Endothelial cell of umbilical vein (primary cell): Measurements from ENCODE around the gene OR10G2. TPM values are rescaled to one million over a fixed set of nuclear protein-coding genes. Genes with fewer than 3 reads are reported as not detected.

Experiments
- BruUV-seq: library from RNA; stranded (reverse); fragments of 400-500 nt; replicated peaks from 2 replicates; lab custom pipeline; 2021; lab: Mats Ljungman, UMichigan
- CTCF ChIA-PET: fragments of 300-600, 350-600 bp; sonication (Branson Sonifier 250); formaldehyde crosslinking; loops from one replicate; lab custom pipeline; 2021; ENCODE audit warnings: antibody characterized with exemption, inconsistent platforms; lab: Charles Lee
- POLR2A ChIA-PET: fragments of 300-600, 350-600 bp; sonication (Branson Sonifier 250); formaldehyde crosslinking; loops from one replicate; lab custom pipeline; 2021; ENCODE audit warnings: antibody characterized with exemption, inconsistent platforms; lab: Charles Lee
- DNase-seq: peaks from one replicate; pipeline ENCODE4 v3.0.0-alpha.2; 2011; ENCODE audit warnings: low read depth, low spot score
- FAIRE-seq: peaks from 2 replicates; lab custom pipeline; 2011; peaks lifted over from hg19 to GRCh38; lab: Jason Lieb, UNC
- H2AFZ ChIP-seq: 2 replicates; pipeline ENCODE4 v1.6.0; 2012; ENCODE audit warnings: low read depth, low read length, control low read depth, inconsistent platforms
- H3K27ac ChIP-seq: 2 replicates; pipeline ENCODE4 v1.5.1; 2011; ENCODE audit warnings: low read depth, mild to moderate bottlenecking, control low read depth, low read length, moderate library complexity; ENCODE audit not compliant: insufficient read depth
- H3K27me3 ChIP-seq, 2 experiments: 2 replicates each; pipeline versions ENCODE4 v1.6.0 to v1.6.1; 2011; ENCODE audit warnings: low read length in 2 of 2, mixed read lengths in 1 of 2; ENCODE audit not compliant: control insufficient read depth in 2 of 2, insufficient read depth in 2 of 2
- H3K36me3 ChIP-seq, 2 experiments: 2 replicates in 1 of 2; 3 replicates in 1 of 2; pipeline ENCODE4 v1.5.1; 2011; ENCODE audit warnings: low read length in 2 of 2, mild to moderate bottlenecking in 1 of 2, moderate library complexity in 1 of 2; ENCODE audit not compliant: control insufficient read depth in 2 of 2, insufficient read depth in 2 of 2; ENCODE audit errors: extremely low read depth in 1 of 2
- H3K4me1 ChIP-seq: 3 replicates; pipeline ENCODE4 v1.5.1; 2011; ENCODE audit warnings: mild to moderate bottlenecking, low read length; ENCODE audit not compliant: control insufficient read depth, insufficient read depth; ENCODE audit errors: extremely low read depth
- H3K4me2 ChIP-seq: 2 replicates; pipeline ENCODE4 v1.6.1; 2011; ENCODE audit warnings: low read length, control low read depth, mixed read lengths; ENCODE audit not compliant: insufficient read depth
- H3K4me3 ChIP-seq, 3 experiments: fragments of 200-600 bp in 1 of 3; sonication (generic), shearing (Covaris generic) in 1 of 3; replicated peaks in 1 of 3; 2 replicates each; pipeline ENCODE4 v1.5.1; 2011 to 2016; ENCODE audit warnings: control low read depth in 3 of 3, low read length in 3 of 3, mild to moderate bottlenecking in 2 of 3, inconsistent platforms in 1 of 3, low read depth in 1 of 3, moderate library complexity in 1 of 3; ENCODE audit not compliant: insufficient read depth in 1 of 3
- H3K79me2 ChIP-seq: 2 replicates; pipeline ENCODE4 v1.6.0; 2012; ENCODE audit warnings: low read length, inconsistent platforms; ENCODE audit not compliant: control insufficient read depth, insufficient read depth
- H3K9ac ChIP-seq: replicated peaks from 2 replicates; pipeline ENCODE3; 2011; ENCODE audit warnings: low read length, control low read depth; ENCODE audit not compliant: insufficient read depth; ENCODE audit errors: extremely low read depth
- H3K9me1 ChIP-seq: replicated peaks from 3 replicates; pipeline ENCODE4 v1.6.0; 2011; ENCODE audit warnings: mild to moderate bottlenecking, low read length; ENCODE audit not compliant: control insufficient read depth, insufficient read depth; ENCODE audit errors: extremely low read depth
- H3K9me3 ChIP-seq: replicated peaks from 2 replicates; pipeline ENCODE4 v1.5.1; 2012; ENCODE audit warnings: low read length, inconsistent platforms; ENCODE audit not compliant: control insufficient read depth, insufficient read depth
- H4K20me1 ChIP-seq: replicated peaks from 2 replicates; pipeline ENCODE3; 2011; ENCODE audit warnings: mild to moderate bottlenecking, low read length; ENCODE audit not compliant: control insufficient read depth, insufficient read depth; ENCODE audit errors: extremely low read depth
- EZH2 ChIP-seq: IDR thresholded peaks from 2 replicates; pipeline ENCODE4 v1.6.1; 2012; ENCODE audit warnings: borderline replicate concordance, low read depth, mild to moderate bottlenecking, moderate library complexity, low read length, inconsistent platforms; ENCODE audit not compliant: severe bottlenecking
- FOS ChIP-seq: IDR thresholded peaks from 2 replicates; pipeline ENCODE4 v1.6.1; 2011; ENCODE audit warnings: mild to moderate bottlenecking, low read length, moderate library complexity, borderline replicate concordance; ENCODE audit not compliant: insufficient read depth
- GATA2 ChIP-seq: IDR thresholded peaks from 2 replicates; pipeline ENCODE4 v1.7.0; 2011; ENCODE audit warnings: low read depth, mild to moderate bottlenecking, moderate library complexity, mixed read lengths, low read length; ENCODE audit not compliant: insufficient read length, insufficient read depth
- JUN ChIP-seq: IDR thresholded peaks from 2 replicates; pipeline ENCODE4 v1.6.1; 2011; ENCODE audit warnings: borderline replicate concordance, low read depth; ENCODE audit not compliant: insufficient read length, insufficient read depth
- MYC ChIP-seq: IDR thresholded peaks from one replicate; pipeline ENCODE4 v1.6.1; 2011; ENCODE audit warnings: mild to moderate bottlenecking, low read depth, low read length
- POLR2A ChIP-seq: IDR thresholded peaks from 2 replicates; pipeline ENCODE4 v1.6.1; 2012; ENCODE audit warnings: low read depth, mild to moderate bottlenecking, control low read depth, low read length
- POLR2AphosphoS5 ChIP-seq: IDR thresholded peaks from 2 replicates; pipeline ENCODE4 v1.6.1; 2012; ENCODE audit warnings: low read depth, mild to moderate bottlenecking, control low read depth, low read length, moderate library complexity; ENCODE audit not compliant: insufficient read depth
- dilution Hi-C: fragments of 300-500 bp; cut with MboI; formaldehyde crosslinking; loops from one replicate; pipeline ENCODE4 v1.15.0; 2019; ENCODE audit warnings: low sequenced_read_pairs; ENCODE audit not compliant: extremely low pct_ligation_motif_present
- intact Hi-C: fragments of 100-400 bp; cut with micrococcal nuclease; formaldehyde crosslinking; loops from one replicate; pipeline ENCODE4 v1.10.0; 2022
- polyA plus RNA-seq, 4 experiments: library from polyadenylated mRNA; depleted of rRNA in 3 of 4; stranded (reverse) in 3 of 4; unstranded in 1 of 4; fragments of >200 nt; gene quantifications; 2 replicates each; pipeline versions ENCODE4 v1.2.1 to v1.2.3, GENCODE V29; 2011 to 2012; ENCODE audit warnings: missing spikeins in 1 of 4
- total RNA-seq: library from RNA; stranded (reverse); gene quantifications from 2 replicates; pipeline ENCODE4 v1.2.3, GENCODE V29; 2021
- TF ChIP-seq, protein P1 (sequence below), 2 donors: IDR thresholded peaks; 1 replicate in 1 of 2; 2 replicates in 1 of 2; pipeline ENCODE4 v1.5.1; 2011; ENCODE audit warnings: low read length in 2 of 2, mild to moderate bottlenecking in 2 of 2, moderate library complexity in 2 of 2, control low read depth in 1 of 2, inconsistent platforms in 1 of 2, low read depth in 1 of 2; ENCODE audit not compliant: insufficient read depth in 1 of 2; ENCODE audit errors: extremely low read depth in 1 of 2
- TF ChIP-seq, protein P2 (sequence below): IDR thresholded peaks from 2 replicates; pipeline ENCODE4 v1.6.1; 2011; ENCODE audit not compliant: insufficient read depth, insufficient read length

OR10G2 gene
- total and polyA plus RNA-seq, 2 donors (not counting 3 experiments of a cell fraction or from before 2014, with no cell fraction given), result not detected

DNA sequence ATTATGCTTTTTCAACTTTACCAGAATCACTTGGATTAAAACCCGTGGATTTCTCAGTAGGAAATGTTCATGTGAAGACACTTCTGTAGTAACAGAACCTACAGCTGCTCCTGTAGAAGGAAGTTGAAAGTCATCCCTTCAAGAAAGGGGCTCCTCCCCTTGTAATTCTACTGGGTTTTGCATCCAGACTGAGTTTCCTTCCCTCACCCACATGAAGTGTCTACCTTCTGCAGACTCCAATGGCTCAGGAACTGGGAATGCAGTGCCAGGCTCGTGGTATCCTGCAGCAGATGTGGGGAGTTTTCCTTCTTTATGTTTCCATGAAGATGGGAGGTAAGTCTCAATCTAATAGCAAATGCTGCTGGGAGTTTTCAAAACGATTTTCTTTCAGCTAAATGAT lies 7.9 kb upstream of the OR10G2 start:
- dilution Hi-C loops, result no loop called here

More for the DNA sequence above, 7.9 kb upstream of the OR10G2 start:
- Histone ChIP-seq H3K4me2 (no peak overlapping the region), H3K9me3 (no peaks in the 10 kb centered on the region), H3K4me3 (no peak overlapping the region), H4K20me1 (no peaks in the 10 kb centered on the region), H3K36me3 (no peaks in the 10 kb centered on the region), H3K4me1 (no peaks in the 10 kb centered on the region), H2AFZ (no peak overlapping the region), H3K27me3 (no peaks in the 10 kb centered on the region), H3K27ac (no peak overlapping the region), H3K9me1 (no peaks in the 10 kb centered on the region), H3K79me2 (no peaks in the 10 kb centered on the region), H3K9ac (no peak overlapping the region)
- no TSS peak for BruUV-seq
- intact Hi-C loops, result loop anchor here (10.0 kb wide), 1 partner anchor 72 kb away; no protein-coding TSS in a partner anchor
- no peak for TF ChIP-seq MYC
- no peak for TF ChIP-seq JUN
- TF ChIP-seq, protein P1, sequence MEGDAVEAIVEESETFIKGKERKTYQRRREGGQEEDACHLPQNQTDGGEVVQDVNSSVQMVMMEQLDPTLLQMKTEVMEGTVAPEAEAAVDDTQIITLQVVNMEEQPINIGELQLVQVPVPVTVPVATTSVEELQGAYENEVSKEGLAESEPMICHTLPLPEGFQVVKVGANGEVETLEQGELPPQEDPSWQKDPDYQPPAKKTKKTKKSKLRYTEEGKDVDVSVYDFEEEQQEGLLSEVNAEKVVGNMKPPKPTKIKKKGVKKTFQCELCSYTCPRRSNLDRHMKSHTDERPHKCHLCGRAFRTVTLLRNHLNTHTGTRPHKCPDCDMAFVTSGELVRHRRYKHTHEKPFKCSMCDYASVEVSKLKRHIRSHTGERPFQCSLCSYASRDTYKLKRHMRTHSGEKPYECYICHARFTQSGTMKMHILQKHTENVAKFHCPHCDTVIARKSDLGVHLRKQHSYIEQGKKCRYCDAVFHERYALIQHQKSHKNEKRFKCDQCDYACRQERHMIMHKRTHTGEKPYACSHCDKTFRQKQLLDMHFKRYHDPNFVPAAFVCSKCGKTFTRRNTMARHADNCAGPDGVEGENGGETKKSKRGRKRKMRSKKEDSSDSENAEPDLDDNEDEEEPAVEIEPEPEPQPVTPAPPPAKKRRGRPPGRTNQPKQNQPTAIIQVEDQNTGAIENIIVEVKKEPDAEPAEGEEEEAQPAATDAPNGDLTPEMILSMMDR (IDR thresholded peaks at IDR 0.05; ENCODE audit: extremely low read depth in 1 of 2, insufficient read depth in 1 of 2, low read depth in 1 of 2, low read length in 2 of 2), result no peak
- TF ChIP-seq POLR2AphosphoS5, result no peak
- no peak for TF ChIP-seq FOS
- no peak for TF ChIP-seq POLR2A
- TF ChIP-seq GATA2, result no peak
- TF ChIP-seq, protein P2, sequence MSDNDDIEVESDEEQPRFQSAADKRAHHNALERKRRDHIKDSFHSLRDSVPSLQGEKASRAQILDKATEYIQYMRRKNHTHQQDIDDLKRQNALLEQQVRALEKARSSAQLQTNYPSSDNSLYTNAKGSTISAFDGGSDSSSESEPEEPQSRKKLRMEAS, result no peak
- TF ChIP-seq EZH2, result no peak
- FAIRE-seq (no peak), DNase-seq (no peak)
- ChIA-PET CTCF (no interaction called here), POLR2A (no interaction called here)
